HEK293 (cell line): ENCODE results near the gene TSPYL6.

Experiments used
- CTCF ChIA-PET: fragments of 350-600 bp; formaldehyde crosslinking; extraction: SDS; loops from one replicate; lab custom pipeline; 2021; ENCODE audit warnings: antibody characterized with exemption; lab: Yijun Ruan, JAX
- POLR2A ChIA-PET: fragments of 300-600 bp; formaldehyde crosslinking; extraction: SDS; loops from one replicate; lab custom pipeline; 2020; ENCODE audit warnings: antibody characterized with exemption, inconsistent platforms; lab: Yijun Ruan, JAX
- H3K27ac ChIP-seq: fragments of 200-500 bp; sonication (Bioruptor generic); 2 replicates; pipeline ENCODE4 v1.5.1; 2014; ENCODE audit warnings: low read depth, low read length, control low read depth, inconsistent platforms; ENCODE audit errors: extremely low read depth
- H3K36me3 ChIP-seq, 2 experiments: fragments of 200-500 bp in 1 of 2; sonication (Bioruptor generic) in 1 of 2; 1 replicate in 1 of 2; 2 replicates in 1 of 2; pipeline ENCODE4 v1.5.1; 2014 to 2017; ENCODE audit warnings: inconsistent platforms in 2 of 2, low read length in 2 of 2; ENCODE audit not compliant: control insufficient read depth in 2 of 2, insufficient read depth in 1 of 2
- H3K4me1 ChIP-seq: fragments of 200-500 bp; sonication (Bioruptor generic); 2 replicates; pipeline ENCODE4 v1.5.1; 2014; ENCODE audit warnings: mild to moderate bottlenecking, low read length, inconsistent platforms; ENCODE audit not compliant: control insufficient read depth, insufficient read depth
- H3K4me3 ChIP-seq: 2 replicates; pipeline ENCODE4 v1.5.1; 2011; ENCODE audit warnings: low read depth, mild to moderate bottlenecking, control low read depth, low read length, moderate library complexity
- H3K9me3 ChIP-seq: fragments of 200-500 bp; sonication (Bioruptor generic); 2 replicates; pipeline ENCODE4 v1.5.1; 2014; ENCODE audit warnings: low read depth, low read length, inconsistent platforms; ENCODE audit not compliant: control insufficient read depth, insufficient read depth
- AEBP2 ChIP-seq: fragments of 450-650 bp; formaldehyde crosslinking; IDR thresholded peaks from 2 replicates; pipeline ENCODE4 v1.5.1; 2016; ENCODE audit warnings: missing biosample characterization, missing genetic modification characterization, borderline replicate concordance
- GFI1B ChIP-seq: fragments of 450-650 bp; formaldehyde crosslinking; IDR thresholded peaks from 2 replicates; pipeline ENCODE4 v1.5.1; 2016; ENCODE audit warnings: missing biosample characterization, missing genetic modification characterization
- IKZF3 ChIP-seq: fragments of 450-650 bp; IDR thresholded peaks from 2 replicates; pipeline ENCODE4 v1.5.0; 2018; ENCODE audit warnings: missing biosample characterization, mild to moderate bottlenecking, missing genetic modification characterization, moderate library complexity
- KLF1 ChIP-seq: fragments of 450-650 bp; formaldehyde crosslinking; IDR thresholded peaks from 2 replicates; pipeline ENCODE4 v1.5.1; 2016; ENCODE audit warnings: missing biosample characterization, missing genetic modification characterization
- KLF16 ChIP-seq: fragments of 450-650 bp; formaldehyde crosslinking; IDR thresholded peaks from 2 replicates; pipeline ENCODE4 v1.5.1; 2017; ENCODE audit warnings: missing biosample characterization, missing genetic modification characterization
- MEIS1 ChIP-seq: sonication (generic); formaldehyde crosslinking; IDR thresholded peaks from 2 replicates; pipeline ENCODE4 v1.8.1; 2022; ENCODE audit warnings: missing genetic modification reagents, mild to moderate bottlenecking, borderline replicate concordance
- ZBTB48 ChIP-seq: fragments of 450-650 bp; formaldehyde crosslinking; IDR thresholded peaks from 2 replicates; pipeline ENCODE4 v1.5.1; 2016; ENCODE audit warnings: missing biosample characterization, missing genetic modification characterization
- ZFP69B ChIP-seq: fragments of 450-650 bp; formaldehyde crosslinking; IDR thresholded peaks from 2 replicates; pipeline ENCODE4 v1.5.1; 2016; ENCODE audit warnings: missing biosample characterization, missing genetic modification characterization
- ZIC2 ChIP-seq: fragments of 450-650 bp; formaldehyde crosslinking; IDR thresholded peaks from 2 replicates; pipeline ENCODE4 v1.5.1; 2016; ENCODE audit warnings: missing biosample characterization, missing genetic modification characterization
- ZNF112 ChIP-seq: fragments of 450-650 bp; formaldehyde crosslinking; IDR thresholded peaks from 2 replicates; pipeline ENCODE4 v1.5.0; 2017; ENCODE audit warnings: missing biosample characterization, missing genetic modification characterization
- ZNF121 ChIP-seq: fragments of 450-650 bp; formaldehyde crosslinking; IDR thresholded peaks from 2 replicates; pipeline ENCODE4 v1.5.1; 2016; ENCODE audit warnings: missing biosample characterization, missing genetic modification characterization
- ZNF146 ChIP-seq: fragments of 450-650 bp; formaldehyde crosslinking; IDR thresholded peaks from 2 replicates; pipeline ENCODE4 v1.5.1; 2016; ENCODE audit warnings: missing biosample characterization, missing genetic modification characterization
- ZNF26 ChIP-seq: fragments of 450-650 bp; formaldehyde crosslinking; IDR thresholded peaks from 2 replicates; pipeline ENCODE4 v1.5.1; 2016; ENCODE audit warnings: missing biosample characterization, missing genetic modification characterization
- ZNF366 ChIP-seq: fragments of 450-650 bp; formaldehyde crosslinking; conservative IDR thresholded peaks from 2 replicates; pipeline ENCODE4 v1.5.1; 2016; ENCODE audit warnings: missing biosample characterization, missing genetic modification characterization
- ZNF416 ChIP-seq: fragments of 450-650 bp; formaldehyde crosslinking; IDR thresholded peaks from 2 replicates; pipeline ENCODE4 v1.5.1; 2016; ENCODE audit warnings: missing biosample characterization, missing genetic modification characterization
- ZNF514 ChIP-seq: fragments of 450-650 bp; formaldehyde crosslinking; IDR thresholded peaks from 2 replicates; pipeline ENCODE4 v1.5.1; 2016; ENCODE audit warnings: missing biosample characterization, missing genetic modification characterization
- ZNF548 ChIP-seq: fragments of 450-650 bp; formaldehyde crosslinking; IDR thresholded peaks from 2 replicates; pipeline ENCODE4 v1.5.1; 2016; ENCODE audit warnings: missing biosample characterization, missing genetic modification characterization
- ZNF629 ChIP-seq: fragments of 450-650 bp; formaldehyde crosslinking; IDR thresholded peaks from 2 replicates; pipeline ENCODE4 v1.5.1; 2017; ENCODE audit warnings: missing biosample characterization, missing genetic modification characterization
- ZNF639 ChIP-seq: fragments of 450-650 bp; formaldehyde crosslinking; IDR thresholded peaks from 2 replicates; pipeline ENCODE4 v1.5.1; 2016; ENCODE audit warnings: missing biosample characterization, missing genetic modification characterization
- ZNF692 ChIP-seq: fragments of 450-650 bp; formaldehyde crosslinking; IDR thresholded peaks from 2 replicates; pipeline ENCODE4 v1.5.1; 2016; ENCODE audit warnings: missing biosample characterization, missing genetic modification characterization
- ZNF701 ChIP-seq: fragments of 450-650 bp; formaldehyde crosslinking; IDR thresholded peaks from 2 replicates; pipeline ENCODE4 v1.5.1; 2016; ENCODE audit warnings: missing biosample characterization, missing genetic modification characterization
- ZNF76 ChIP-seq: fragments of 450-650 bp; formaldehyde crosslinking; IDR thresholded peaks from 2 replicates; pipeline ENCODE4; 2016; ENCODE audit warnings: low read depth, missing biosample characterization, missing genetic modification characterization, borderline replicate concordance
- ZSCAN23 ChIP-seq: fragments of 450-650 bp; formaldehyde crosslinking; IDR thresholded peaks from 2 replicates; pipeline ENCODE4 v1.5.1; 2016; ENCODE audit warnings: missing biosample characterization, missing genetic modification characterization

The TSPYL6 gene

GRCh38 chr2:54224997-54225396 lies 31.0 kb downstream of the TSPYL6 start:
- 0 out of 2 replicates have a peak, but pooled peaks cover 2% of the 10 kb centered on the region for H3K4me1 ChIP-seq
- TF ChIP-seq ZNF639 (tag by site-specific recombination) (no peak), KLF16 (tag by site-specific recombination) (no peak), ZNF548 (no peak), ZNF366 (tag by site-specific recombination) (no peak), ZNF416 (tag by site-specific recombination) (no peak), GFI1B (tag by site-specific recombination) (no peak), ZBTB48 (no peak)
- no peak overlapping the region for H3K27ac ChIP-seq
- POLR2A ChIA-PET, result no interaction called here
- no peak overlapping the region for H3K4me3 ChIP-seq
- no peaks in the 10 kb centered on the region for H3K36me3 ChIP-seq
- CTCF ChIA-PET, result interaction anchor here (1.3 kb wide), 1 partner anchor 18 kb away, joined by 3 read pairs; no protein-coding TSS in a partner anchor
- H3K9me3 ChIP-seq, result no peaks in the 10 kb centered on the region

- no peaks in the 10 kb centered on the region for H3K4me1 ChIP-seq
- H3K27ac ChIP-seq, result no peak overlapping the region
- no peaks in the 10 kb centered on the region for H3K36me3 ChIP-seq
- TF ChIP-seq ZNF692 (tag by site-specific recombination) (no peak), KLF16 (tag by site-specific recombination) (no peak), AEBP2 (tag by site-specific recombination) (no peak), ZNF146 (peak; percentile 45; the same call in 1 of the 2 replicates), ZFP69B (tag by site-specific recombination) (no peak), ZNF26 (tag by site-specific recombination) (no peak)
- no peak overlapping the region for H3K4me3 ChIP-seq
- ChIA-PET CTCF (no interaction called here), POLR2A (no interaction called here)
- H3K9me3 ChIP-seq, result no peaks in the 10 kb centered on the region; the same call in 1 of the 2 replicates
These were observed 42.9 kb downstream of the TSPYL6 start for GRCh38 chr2:54213082-54213481.

GRCh38 chr2:54212456-54212855 lies 43.6 kb downstream of the TSPYL6 start:
- TF ChIP-seq KLF1 (no peak), ZIC2 (no peak), ZBTB48 (no peak), ZNF639 (tag by site-specific recombination) (no peak), ZSCAN23 (no peak), ZNF514 (tag by site-specific recombination) (no peak), ZNF629 (tag by site-specific recombination) (no peak), ZNF121 (no peak), ZNF76 (tag by site-specific recombination) (no peak), MEIS1 (CRISPR knock-in tag) (no peak), ZNF112 (tag by site-specific recombination) (no peak), ZNF701 (tag by site-specific recombination) (no peak), IKZF3 (tag by site-specific recombination) (no peak)
- no peaks in the 10 kb centered on the region for H3K36me3 ChIP-seq
- H3K9me3 ChIP-seq, result no peaks in the 10 kb centered on the region; the same call in 1 of the 2 replicates
- no peak overlapping the region for H3K4me3 ChIP-seq
- POLR2A ChIA-PET, result no interaction called here
- no peaks in the 10 kb centered on the region for H3K4me1 ChIP-seq
- CTCF ChIA-PET, result interaction anchor here (0.6 kb wide), 1 partner anchor 23 kb away, joined by 3 read pairs; no protein-coding TSS in a partner anchor
- no peak overlapping the region for H3K27ac ChIP-seq
